HepG2 (cell line): Measurements from ENCODE around the gene NFIC. TPM values are rescaled to one million over a fixed set of nuclear protein-coding genes. Genes with fewer than 3 reads are reported as not detected.

ENCODE experiments used
- ELF1 ChIP-seq: sonication (generic); formaldehyde crosslinking; IDR thresholded peaks from 2 replicates; pipeline ENCODE4 v1.4.0; 2020; ENCODE audit warnings: missing genetic modification reagents
- KDM5B ChIP-seq: sonication (generic); formaldehyde crosslinking; IDR thresholded peaks from 2 replicates; pipeline ENCODE4 v1.4.0; 2020; ENCODE audit warnings: missing genetic modification reagents, mild to moderate bottlenecking, borderline replicate concordance
- KMT2A ChIP-seq: sonication (generic); formaldehyde crosslinking; IDR thresholded peaks from 2 replicates; pipeline ENCODE4 v1.4.0; 2020; ENCODE audit warnings: missing genetic modification reagents
- MAZ ChIP-seq, 2 experiments: sonication (generic) in 1 of 2; formaldehyde crosslinking in 1 of 2; IDR thresholded peaks; 2 replicates each; pipeline versions ENCODE4 v1.5.0 to v1.6.1; 2012 to 2020; ENCODE audit warnings: low read depth in 2 of 2, mild to moderate bottlenecking in 2 of 2, borderline replicate concordance in 1 of 2, improper control_type of control experiment in 1 of 2, low read length in 1 of 2, missing genetic modification reagents in 1 of 2, moderate library complexity in 1 of 2
- NR2F2 ChIP-seq: IDR thresholded peaks from 2 replicates; pipeline ENCODE4 v1.6.1; 2012; ENCODE audit warnings: low read depth, inconsistent platforms, borderline replicate concordance
- POGZ ChIP-seq: sonication (generic); formaldehyde crosslinking; IDR thresholded peaks from 2 replicates; pipeline ENCODE4 v1.4.0; 2020; ENCODE audit warnings: mild to moderate bottlenecking, missing genetic modification reagents
- RCOR2 ChIP-seq: IDR thresholded peaks from 2 replicates; pipeline ENCODE4 v1.6.1; 2016; ENCODE audit warnings: missing biosample characterization, missing genetic modification reagents
- ZBTB38 ChIP-seq: sonication (generic); formaldehyde crosslinking; IDR thresholded peaks from 2 replicates; pipeline ENCODE4 v1.5.1; 2020; ENCODE audit warnings: mild to moderate bottlenecking, missing genetic modification reagents
- ZMYM3 ChIP-seq: sonication (generic); formaldehyde crosslinking; IDR thresholded peaks from 2 replicates; pipeline ENCODE4 v1.5.1; 2020; ENCODE audit warnings: mild to moderate bottlenecking, missing genetic modification reagents
- ZNF143 ChIP-seq: sonication (generic); formaldehyde crosslinking; IDR thresholded peaks from 2 replicates; pipeline ENCODE4 v1.4.0; 2020; ENCODE audit warnings: missing genetic modification reagents
- ZNF83 ChIP-seq: sonication (generic); formaldehyde crosslinking; IDR thresholded peaks from 2 replicates; pipeline ENCODE4 v1.4.0; 2020; ENCODE audit warnings: missing genetic modification reagents, mild to moderate bottlenecking, borderline replicate concordance
- polyA plus RNA-seq, 8 experiments: library from polyadenylated mRNA; depleted of rRNA in 3 of 8; stranded (reverse) in 7 of 8; unstranded in 1 of 8; fragments of >200 nt; fragmentation: Illumina TruSeq in 4 of 8; extraction: Trizol in 4 of 8; gene quantifications; 2 replicates each; pipeline versions ENCODE4 v1.2.1 to v1.2.3, GENCODE V29; 2011 to 2016; ENCODE audit warnings: low read depth in 4 of 8, missing spikeins in 1 of 8, mixed read lengths in 1 of 8; ENCODE audit not compliant: insufficient read depth in 1 of 8
- total RNA-seq, 5 experiments: library from RNA; depleted of rRNA; stranded (reverse); fragments of >200 nt; fragmentation: Illumina TruSeq; extraction: Trizol; gene quantifications; 2 replicates each; pipeline ENCODE4 v1.2.3, GENCODE V29; 2016; ENCODE audit warnings: low read depth in 1 of 5
- TF ChIP-seq, protein P1 (sequence below): sonication (generic); formaldehyde crosslinking; IDR thresholded peaks from 2 replicates; pipeline ENCODE4 v1.5.0; 2020; ENCODE audit warnings: mild to moderate bottlenecking, missing genetic modification reagents
- TF ChIP-seq, protein P2 (sequence below): sonication (generic); formaldehyde crosslinking; IDR thresholded peaks from 2 replicates; pipeline ENCODE4 v1.8.1; 2023; ENCODE audit warnings: missing genetic modification reagents, mild to moderate bottlenecking, borderline replicate concordance
- TF ChIP-seq, protein P3 (sequence below): sonication (generic); formaldehyde crosslinking; IDR thresholded peaks from 2 replicates; pipeline ENCODE4 v1.5.0; 2020; ENCODE audit warnings: mild to moderate bottlenecking, missing genetic modification reagents, moderate library complexity

Gene NFIC
- total and polyA plus RNA-seq, 2 of the 13 experiments (the other 11 are each of a cell fraction or from before 2014, with no cell fraction given): 1.3 to 2.5 TPM

DNA sequence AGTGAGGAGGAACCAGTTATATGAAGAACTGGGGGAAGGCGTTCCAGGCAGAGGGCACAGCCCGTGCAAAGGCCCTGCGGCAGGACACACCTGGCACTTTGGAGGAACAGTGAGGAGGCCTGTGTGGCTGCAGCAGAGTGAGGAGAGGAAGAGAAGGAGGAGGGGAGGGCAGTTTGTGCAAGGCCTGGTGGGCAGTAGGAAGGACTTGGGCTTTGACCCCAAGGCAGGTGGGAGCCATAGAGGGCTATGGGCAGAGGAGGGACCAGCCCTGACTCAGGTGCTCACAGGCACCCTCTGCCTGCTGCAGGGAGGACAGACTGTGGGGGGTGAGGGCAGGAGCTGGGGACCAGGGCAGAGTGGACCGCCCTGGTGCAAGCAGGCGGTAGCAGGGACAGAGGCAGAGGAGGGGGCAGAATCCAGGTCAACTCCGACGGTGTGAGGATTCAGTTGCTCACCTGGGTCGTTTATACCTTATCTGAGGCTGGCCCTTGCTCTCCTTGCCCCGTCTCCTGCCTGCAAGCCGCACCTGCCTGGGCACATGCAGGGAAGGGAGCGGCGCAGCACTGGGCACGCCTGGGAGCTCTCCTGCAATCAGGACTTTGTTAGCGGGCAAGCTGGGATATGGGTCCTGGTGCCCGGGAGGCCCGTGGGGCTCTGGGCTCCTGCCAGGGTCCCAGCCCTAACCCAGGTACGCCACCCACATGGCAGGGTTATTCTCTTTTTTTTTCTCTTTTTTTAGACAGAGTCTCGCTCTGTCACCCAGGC lies 34.8 kb downstream of the NFIC start (continued):
- TF ChIP-seq, protein P1, sequence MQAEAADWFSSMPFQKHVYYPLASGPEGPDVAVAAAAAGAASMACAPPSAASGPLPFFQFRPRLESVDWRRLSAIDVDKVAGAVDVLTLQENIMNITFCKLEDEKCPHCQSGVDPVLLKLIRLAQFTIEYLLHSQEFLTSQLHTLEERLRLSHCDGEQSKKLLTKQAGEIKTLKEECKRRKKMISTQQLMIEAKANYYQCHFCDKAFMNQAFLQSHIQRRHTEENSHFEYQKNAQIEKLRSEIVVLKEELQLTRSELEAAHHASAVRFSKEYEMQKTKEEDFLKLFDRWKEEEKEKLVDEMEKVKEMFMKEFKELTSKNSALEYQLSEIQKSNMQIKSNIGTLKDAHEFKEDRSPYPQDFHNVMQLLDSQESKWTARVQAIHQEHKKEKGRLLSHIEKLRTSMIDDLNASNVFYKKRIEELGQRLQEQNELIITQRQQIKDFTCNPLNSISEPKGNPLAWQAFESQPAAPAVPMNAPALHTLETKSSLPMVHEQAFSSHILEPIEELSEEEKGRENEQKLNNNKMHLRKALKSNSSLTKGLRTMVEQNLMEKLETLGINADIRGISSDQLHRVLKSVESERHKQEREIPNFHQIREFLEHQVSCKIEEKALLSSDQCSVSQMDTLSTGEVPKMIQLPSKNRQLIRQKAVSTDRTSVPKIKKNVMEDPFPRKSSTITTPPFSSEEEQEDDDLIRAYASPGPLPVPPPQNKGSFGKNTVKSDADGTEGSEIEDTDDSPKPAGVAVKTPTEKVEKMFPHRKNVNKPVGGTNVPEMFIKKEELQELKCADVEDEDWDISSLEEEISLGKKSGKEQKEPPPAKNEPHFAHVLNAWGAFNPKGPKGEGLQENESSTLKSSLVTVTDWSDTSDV (CRISPR knock-in tag): no peak
- TF ChIP-seq NR2F2: no peak
- no peak for TF ChIP-seq KDM5B (CRISPR knock-in tag)
- TF ChIP-seq MAZ (IDR thresholded peaks at IDR 0.05; ENCODE audit: borderline replicate concordance, low read depth, low read length): no peak
- no peak for TF ChIP-seq MAZ (CRISPR knock-in tag; IDR thresholded peaks at IDR 0.05; ENCODE audit: low read depth)
- peak; percentile 98 for TF ChIP-seq ZMYM3 (CRISPR knock-in tag)
- TF ChIP-seq, protein P2, sequence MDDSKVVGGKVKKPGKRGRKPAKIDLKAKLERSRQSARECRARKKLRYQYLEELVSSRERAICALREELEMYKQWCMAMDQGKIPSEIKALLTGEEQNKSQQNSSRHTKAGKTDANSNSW (CRISPR knock-in tag): no peak
- TF ChIP-seq ZNF143: no peak
- TF ChIP-seq KMT2A: no peak
- TF ChIP-seq, protein P3, sequence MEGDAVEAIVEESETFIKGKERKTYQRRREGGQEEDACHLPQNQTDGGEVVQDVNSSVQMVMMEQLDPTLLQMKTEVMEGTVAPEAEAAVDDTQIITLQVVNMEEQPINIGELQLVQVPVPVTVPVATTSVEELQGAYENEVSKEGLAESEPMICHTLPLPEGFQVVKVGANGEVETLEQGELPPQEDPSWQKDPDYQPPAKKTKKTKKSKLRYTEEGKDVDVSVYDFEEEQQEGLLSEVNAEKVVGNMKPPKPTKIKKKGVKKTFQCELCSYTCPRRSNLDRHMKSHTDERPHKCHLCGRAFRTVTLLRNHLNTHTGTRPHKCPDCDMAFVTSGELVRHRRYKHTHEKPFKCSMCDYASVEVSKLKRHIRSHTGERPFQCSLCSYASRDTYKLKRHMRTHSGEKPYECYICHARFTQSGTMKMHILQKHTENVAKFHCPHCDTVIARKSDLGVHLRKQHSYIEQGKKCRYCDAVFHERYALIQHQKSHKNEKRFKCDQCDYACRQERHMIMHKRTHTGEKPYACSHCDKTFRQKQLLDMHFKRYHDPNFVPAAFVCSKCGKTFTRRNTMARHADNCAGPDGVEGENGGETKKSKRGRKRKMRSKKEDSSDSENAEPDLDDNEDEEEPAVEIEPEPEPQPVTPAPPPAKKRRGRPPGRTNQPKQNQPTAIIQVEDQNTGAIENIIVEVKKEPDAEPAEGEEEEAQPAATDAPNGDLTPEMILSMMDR (CRISPR knock-in tag): peak; percentile 33
- TF ChIP-seq POGZ (CRISPR knock-in tag): no peak
- TF ChIP-seq ZBTB38 (CRISPR knock-in tag): peak; percentile 23; the same call in 1 of the 2 replicates
- peak; percentile 56; the same call in 1 of the 2 replicates for TF ChIP-seq RCOR2
- no peak for TF ChIP-seq ELF1 (CRISPR knock-in tag)
- no peak for TF ChIP-seq ZNF83 (CRISPR knock-in tag)
